NCI-H1436 (cell line): ENCODE results near the gene CEACAM19.
"Not testable (repeated sequence)": the region's sequence is repeated elsewhere in the genome, so short reads cannot be mapped to it uniquely, and the experiment has no call there.

ENCODE experiments used
- DNase-seq: peaks from one replicate; lab custom pipeline; 2025; lab: John Stamatoyannopoulos, UW

CEACAM19 gene

DNA sequence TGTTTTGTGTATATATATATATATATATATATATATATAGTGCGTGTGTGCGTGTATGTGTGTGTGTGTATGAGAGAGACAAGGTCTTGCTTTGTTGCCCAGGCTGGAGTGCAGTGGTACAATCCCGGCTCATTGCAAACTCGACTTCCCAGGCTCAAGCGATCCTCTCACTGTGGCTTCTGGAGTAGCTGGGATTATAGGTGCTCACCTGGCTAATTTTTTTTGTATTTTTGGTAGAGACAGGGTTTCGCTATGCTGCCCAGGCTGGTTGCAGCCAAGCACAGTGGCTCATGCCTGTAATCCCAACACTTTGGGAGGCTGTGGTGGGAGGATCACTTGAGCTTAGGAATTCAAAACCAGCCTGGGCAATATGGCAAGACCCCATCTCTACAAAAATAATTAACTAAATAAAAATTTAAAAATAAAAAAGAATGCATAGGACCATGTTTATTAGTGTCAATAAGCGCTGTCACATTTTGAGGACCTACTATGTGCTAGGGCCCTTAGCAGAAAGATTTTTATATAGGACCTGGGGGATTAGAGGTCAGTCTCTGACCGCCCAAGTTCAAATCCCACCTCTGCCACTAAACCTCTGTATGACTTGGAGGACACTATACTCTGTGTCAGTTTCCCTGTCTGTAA, 25.8 kb upstream of the CEACAM19 start:
- no peak for DNase-seq

DNA sequence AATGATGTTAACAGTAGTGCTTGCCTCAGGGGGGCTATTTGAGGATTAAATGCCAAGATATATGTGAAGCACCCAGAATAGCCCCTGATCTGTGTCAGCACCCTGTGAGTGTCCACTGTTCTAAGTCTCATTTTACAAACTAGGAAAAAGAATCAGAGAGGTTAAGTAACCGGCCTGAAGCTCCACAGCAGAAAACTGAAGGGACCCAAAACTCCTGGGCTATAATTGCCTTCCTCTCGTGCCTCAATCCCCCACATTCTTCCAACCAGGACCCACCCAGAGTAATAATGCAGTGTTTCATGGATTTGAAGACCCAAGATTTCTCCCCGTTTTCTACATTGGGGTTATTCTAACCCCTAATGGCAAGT, 25.2 kb upstream of the CEACAM19 start:
- no peak for DNase-seq

- DNase-seq: no peak
Observed at GRCh38 chr19:44647144-44647543, 24.1 kb upstream of the CEACAM19 start.

- DNase-seq: no peak
Observed at GRCh38 chr19:44648631-44649251, 22.5 kb upstream of the CEACAM19 start.

DNA sequence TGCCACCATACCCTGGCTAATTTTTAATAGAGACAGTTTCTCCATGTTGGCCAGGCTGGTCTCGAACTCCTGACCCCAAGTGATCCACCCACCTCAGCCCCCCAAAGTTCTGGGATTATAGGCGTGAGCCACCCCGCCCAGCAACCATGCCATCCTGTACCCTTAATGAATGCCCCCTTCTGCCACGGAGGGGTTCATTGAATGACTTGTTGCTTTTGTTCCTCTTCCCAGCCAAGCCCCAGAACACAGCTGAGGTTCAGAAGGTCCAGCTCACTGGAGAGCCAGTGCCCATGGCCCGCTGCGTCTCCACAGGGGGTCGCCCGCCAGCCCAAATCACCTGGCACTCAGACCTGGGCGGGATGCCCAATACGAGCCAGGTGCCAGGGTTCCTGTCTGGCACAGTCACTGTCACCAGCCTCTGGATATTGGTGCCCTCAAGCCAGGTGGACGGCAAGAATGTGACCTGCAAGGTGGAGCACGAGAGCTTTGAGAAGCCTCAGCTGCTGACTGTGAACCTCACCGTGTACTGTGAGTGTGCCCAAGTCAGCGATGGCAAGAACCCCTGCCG, 21.6 kb upstream of the CEACAM19 start:
- no peak for DNase-seq

- no peak for DNase-seq
Observed at GRCh38 chr19:44653343-44653742, 17.9 kb upstream of the CEACAM19 start.

DNA sequence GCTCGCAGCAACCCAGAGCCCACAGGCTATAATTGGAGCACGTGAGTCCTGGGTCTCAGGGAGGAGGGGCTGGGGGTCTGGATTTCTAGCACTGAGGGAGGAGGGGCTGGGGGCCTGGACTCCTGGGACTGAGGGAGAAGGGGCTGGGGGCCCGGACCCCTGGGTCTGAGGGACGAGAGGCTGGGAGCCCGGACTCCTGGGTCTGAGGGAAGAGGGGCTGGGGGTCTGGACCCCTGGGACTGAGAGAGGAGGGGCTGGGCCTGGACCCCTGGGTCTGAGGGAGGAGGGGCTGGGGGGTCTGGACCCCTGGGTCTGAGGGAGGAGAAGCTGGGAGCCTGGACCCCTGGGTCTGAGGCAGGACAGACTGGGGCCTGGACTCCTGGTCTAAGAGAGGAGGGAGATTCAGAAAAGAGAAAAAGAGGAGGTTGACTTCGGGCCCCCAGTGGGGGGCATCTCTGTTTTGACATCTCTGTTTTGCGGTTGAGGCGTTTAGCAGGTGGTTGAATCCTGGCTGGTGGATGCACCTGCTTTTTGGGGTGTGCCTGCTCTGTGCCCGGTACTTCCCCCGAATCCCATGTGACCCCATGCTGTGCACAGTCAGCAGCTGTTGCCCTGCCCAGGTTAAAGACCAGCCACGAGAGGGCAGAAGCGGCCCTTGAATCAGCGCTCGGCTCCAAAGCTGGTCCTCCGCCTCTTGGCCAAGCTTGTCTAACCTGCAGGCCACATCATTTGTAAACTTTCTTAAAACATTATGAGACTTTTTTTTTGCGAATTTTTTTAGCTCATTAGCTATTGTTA, 17.1 kb upstream of the CEACAM19 start:
- DNase-seq: no peak

- DNase-seq: peak; percentile 69
Observed at GRCh38 chr19:44657211-44657921, 13.9 kb upstream of the CEACAM19 start.

DNA sequence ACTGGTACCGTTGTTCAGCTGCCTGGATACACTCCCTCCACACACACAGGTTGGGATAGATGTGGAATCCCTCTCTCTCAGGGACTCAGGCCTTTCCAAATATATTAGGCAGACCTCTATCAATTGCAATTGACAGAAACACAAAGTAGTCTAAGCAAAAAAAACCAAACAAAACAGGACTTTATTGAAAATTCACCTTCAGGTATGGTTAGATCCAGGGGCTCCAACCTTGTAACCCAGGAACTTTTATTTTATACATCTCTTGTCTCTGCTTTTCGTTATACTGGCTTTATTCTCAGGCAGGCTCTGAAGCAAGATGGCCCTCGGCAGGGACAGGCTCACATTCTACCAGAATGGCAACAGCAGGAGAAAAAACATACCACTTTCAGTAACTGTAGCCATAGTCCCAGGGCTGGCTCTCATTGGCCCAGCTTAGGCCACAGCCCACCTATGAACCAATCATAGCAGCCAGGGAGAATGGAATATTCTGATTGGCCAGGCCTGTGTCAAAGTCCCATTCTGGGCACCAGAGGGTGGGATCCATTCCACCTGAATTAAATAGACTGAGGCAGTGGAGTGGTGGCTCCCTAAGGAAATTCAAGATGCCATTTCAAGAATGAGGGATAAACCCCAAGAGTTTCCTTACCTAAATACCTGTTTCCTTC, 13.1 kb upstream of the CEACAM19 start:
- no peak for DNase-seq

DNA sequence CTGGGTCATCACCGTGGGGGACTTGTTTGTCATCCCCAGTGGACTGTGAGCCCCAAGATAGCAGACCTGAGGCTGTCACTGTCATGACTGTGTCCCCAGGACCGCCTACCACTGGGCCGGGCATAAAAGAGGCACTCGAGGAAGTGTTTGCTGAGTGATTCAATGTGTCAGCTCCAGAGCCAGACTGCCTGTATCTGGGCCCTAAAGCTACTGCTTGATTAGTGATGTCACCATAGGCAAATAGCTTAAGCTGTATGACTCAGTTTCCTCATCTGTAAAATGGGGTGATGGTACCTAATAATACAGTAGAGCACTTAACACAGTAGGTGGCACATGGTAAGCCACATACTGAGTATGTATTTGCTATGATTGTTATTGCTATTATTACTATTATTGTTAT, 11.2 kb upstream of the CEACAM19 start:
- no peak for DNase-seq

GRCh38 chr19:44661205-44661604, 10.1 kb upstream of the CEACAM19 start:
- no peak for DNase-seq

DNA sequence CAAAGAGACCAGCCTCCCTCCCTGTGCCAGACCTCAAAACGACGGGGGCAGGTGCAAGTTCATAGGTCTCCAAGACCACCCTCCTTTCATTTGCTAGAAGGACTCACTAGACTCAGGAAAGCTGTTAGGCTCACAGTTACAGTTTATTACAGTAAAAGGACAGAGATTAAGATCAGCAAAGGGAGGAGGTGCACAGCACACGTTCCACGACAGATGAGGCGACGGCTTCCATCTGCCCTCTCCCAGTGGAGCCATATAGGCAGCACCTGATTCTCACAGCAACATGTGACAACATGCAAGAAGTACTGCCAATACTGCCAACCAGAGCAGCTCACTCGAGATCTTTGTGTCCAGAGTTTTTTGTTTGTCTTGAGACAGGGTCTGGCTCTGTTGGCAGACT, 9.4 kb upstream of the CEACAM19 start:
- no peak for DNase-seq

DNA sequence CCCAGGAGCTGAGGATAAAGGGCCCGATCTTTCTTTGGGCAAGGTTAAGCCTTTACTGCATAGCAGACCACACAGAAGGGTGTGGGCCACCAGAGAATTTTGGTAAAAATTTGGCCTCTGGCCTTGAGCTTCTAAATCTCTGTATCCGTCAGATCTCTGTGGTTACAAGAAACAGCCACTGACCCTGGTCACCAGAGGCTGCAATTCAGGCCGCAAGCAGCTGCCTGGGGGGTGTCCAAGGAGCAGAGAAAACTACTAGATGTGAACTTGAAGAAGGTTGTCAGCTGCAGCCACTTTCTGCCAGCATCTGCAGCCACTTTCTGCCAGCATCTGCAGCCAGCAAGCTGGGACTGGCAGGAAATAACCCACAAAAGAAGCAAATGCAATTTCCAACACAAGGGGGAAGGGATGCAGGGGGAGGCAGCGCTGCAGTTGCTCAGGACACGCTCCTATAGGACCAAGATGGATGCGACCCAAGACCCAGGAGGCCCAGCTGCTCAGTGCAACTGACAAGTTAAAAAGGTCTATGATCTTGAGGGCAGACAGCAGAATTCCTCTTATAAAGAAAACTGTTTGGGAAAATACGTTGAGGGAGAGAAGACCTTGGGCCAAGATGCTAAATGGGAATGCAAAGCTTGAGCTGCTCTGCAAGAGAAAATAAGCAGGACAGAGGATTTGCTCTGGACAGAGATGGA, 8.4 kb upstream of the CEACAM19 start:
- DNase-seq: no peak

DNA sequence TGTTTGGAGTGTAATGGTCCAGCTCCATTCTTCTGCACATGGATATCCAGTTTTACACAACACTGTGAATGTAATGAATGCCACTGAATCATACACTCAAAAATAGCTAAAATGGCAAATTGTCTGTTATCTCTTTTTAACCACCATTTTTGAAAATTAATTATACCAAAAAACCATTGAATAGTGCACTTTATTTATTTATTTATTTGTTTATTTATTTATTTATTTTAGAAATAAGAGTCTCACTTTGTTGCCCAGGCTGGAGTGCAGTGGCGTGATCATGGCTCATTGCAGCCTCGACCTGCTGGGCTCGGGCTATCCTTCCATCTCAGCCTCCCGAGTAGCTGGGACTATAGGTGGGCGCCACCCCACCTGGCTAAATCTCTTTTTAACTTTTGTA, 7.3 kb upstream of the CEACAM19 start:
- DNase-seq: no peak

DNA sequence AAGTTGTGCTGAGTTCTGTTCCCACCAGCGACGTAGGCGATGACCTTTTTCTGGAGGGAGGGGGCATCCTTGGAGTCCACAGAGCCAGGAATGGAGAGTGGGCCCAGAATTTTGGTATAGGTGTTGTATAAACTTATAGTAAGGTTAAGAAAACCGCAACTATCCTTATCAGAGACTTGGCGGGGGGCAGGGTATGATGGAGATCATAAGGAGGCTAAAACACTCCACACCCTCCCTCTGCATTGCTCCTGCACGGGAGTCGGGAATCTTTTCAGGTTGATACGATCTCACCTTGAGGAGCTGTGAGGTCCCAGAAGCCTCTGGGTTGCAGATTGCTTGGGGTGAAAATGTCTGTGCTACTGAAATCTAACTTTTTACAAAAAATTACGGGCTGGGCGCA, 6.3 kb upstream of the CEACAM19 start:
- DNase-seq: no peak

GRCh38 chr19:44666852-44667556, 4.3 kb upstream of the CEACAM19 start:
- no peak for DNase-seq

DNA sequence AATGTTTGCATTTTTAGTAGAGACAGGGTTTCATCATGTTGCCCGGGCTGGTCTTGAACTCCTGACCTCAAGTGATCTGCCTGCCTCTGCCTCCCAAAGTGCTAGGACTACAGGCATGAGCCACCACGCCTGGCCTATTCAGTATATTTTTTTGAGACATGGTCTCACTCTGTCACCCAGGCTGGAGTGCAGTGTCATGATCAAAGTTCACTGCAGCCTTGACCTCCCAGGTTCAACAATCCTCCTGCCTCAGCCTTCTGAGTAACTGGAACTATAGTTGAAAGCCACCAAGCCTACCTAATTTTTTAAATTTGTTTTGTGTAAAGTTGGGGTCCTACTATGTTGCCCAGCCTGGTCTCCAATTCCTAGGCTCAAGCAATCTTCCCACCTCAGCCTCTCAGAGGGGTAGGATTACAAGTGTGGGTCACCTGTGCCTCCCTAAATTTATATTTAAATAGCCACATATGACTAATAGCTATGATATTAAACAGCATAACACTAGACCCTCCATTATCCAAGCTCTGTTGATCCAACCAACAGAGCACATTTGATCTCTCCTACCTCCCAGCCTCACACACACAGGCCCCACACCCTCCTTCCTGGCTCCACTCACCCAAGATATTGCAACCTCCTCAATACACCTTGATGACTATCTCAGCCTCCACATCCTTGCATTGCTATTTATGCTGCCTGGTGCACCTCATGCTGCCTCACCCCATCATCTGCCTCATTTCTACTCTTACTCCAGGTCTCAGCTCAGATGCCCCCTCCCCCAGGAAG, 2.1 kb upstream of the CEACAM19 start:
- DNase-seq: no peak

- DNase-seq: not testable (repeated sequence)
Observed at GRCh38 chr19:44670027-44670426, 1.3 kb upstream of the CEACAM19 start.

- no peak for DNase-seq
Observed at GRCh38 chr19:44672226-44672625, 944 bp downstream of the CEACAM19 start.

DNA sequence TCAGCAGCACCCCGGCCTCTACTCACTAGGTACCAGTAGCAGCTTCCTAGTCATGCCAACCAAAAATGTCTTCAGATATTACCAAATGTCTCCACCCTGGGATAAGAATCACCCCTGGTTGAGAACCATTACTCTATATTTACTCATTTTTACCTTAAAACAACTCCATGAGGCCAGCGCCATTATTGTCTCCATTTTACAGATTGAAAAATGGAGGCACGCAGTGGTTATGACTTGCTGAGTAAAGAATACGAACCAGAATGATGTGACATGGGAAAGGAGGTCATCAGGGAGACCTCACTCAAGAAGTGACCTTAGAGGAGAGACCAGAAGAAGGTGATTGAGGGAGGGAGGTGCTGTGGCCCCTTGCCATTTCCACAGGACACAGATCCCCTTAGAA, 2.2 kb downstream of the CEACAM19 start:
- no peak for DNase-seq
